NCI-H524 treated with DMSO at 0.1 percent for 48 hours (cell line): ENCODE results near the gene TFIP11.
A peak's percentile ranks its signal among the peaks of the same experiment; 100 is the strongest.
"Not testable (repeated sequence)": the region's sequence is repeated elsewhere in the genome, so short reads cannot be mapped to it uniquely, and the experiment has no call there.

Source experiments
- DNase-seq: peaks from one replicate; lab custom pipeline; 2025; lab: John Stamatoyannopoulos, UW

The TFIP11 gene

GRCh38 chr22:26541167-26541819 lies 29.0 kb upstream of the TFIP11 start:
- no peak for DNase-seq

- DNase-seq: no peak
Measured at GRCh38 chr22:26540119-26540518, 27.8 kb upstream of the TFIP11 start.

- DNase-seq: no peak
Measured at GRCh38 chr22:26536762-26537134, 24.5 kb upstream of the TFIP11 start.

- no peak for DNase-seq
Measured at GRCh38 chr22:26536056-26536761, 23.9 kb upstream of the TFIP11 start.

- no peak for DNase-seq
Measured at GRCh38 chr22:26535603-26535908, 23.3 kb upstream of the TFIP11 start.

GRCh38 chr22:26534874-26535602 lies 22.8 kb upstream of the TFIP11 start:
- no peak for DNase-seq

GRCh38 chr22:26534171-26534855 lies 22.0 kb upstream of the TFIP11 start:
- DNase-seq: no peak

- DNase-seq: no peak
Measured at GRCh38 chr22:26529345-26529744, 17.1 kb upstream of the TFIP11 start.

GRCh38 chr22:26528518-26528917 lies 16.2 kb upstream of the TFIP11 start:
- not testable (repeated sequence) for DNase-seq

GRCh38 chr22:26527574-26528465 lies 15.5 kb upstream of the TFIP11 start:
- peak; percentile 16 for DNase-seq

- no peak for DNase-seq
Measured at GRCh38 chr22:26527167-26527566, 14.9 kb upstream of the TFIP11 start.

GRCh38 chr22:26525946-26526564 lies 13.8 kb upstream of the TFIP11 start:
- no peak for DNase-seq

- DNase-seq: no peak
Measured at GRCh38 chr22:26524870-26525269, 12.6 kb upstream of the TFIP11 start.

GRCh38 chr22:26522592-26522991 lies 10.3 kb upstream of the TFIP11 start:
- no peak for DNase-seq

- no peak for DNase-seq
Measured at GRCh38 chr22:26522012-26522411, 9.7 kb upstream of the TFIP11 start.

- DNase-seq: no peak
Measured at GRCh38 chr22:26517429-26517828, 5.2 kb upstream of the TFIP11 start.

GRCh38 chr22:26516503-26516902 lies 4.2 kb upstream of the TFIP11 start:
- no peak for DNase-seq

- no peak for DNase-seq
Measured at GRCh38 chr22:26515931-26516330, 3.7 kb upstream of the TFIP11 start.

GRCh38 chr22:26514419-26515161 lies 2.3 kb upstream of the TFIP11 start:
- DNase-seq: no peak

- DNase-seq: no peak
Measured at GRCh38 chr22:26513838-26514237, 1.6 kb upstream of the TFIP11 start.

- no peak for DNase-seq
Measured at GRCh38 chr22:26508148-26508547, 4.1 kb downstream of the TFIP11 start.
